Measurements from ENCODE around the gene PGM5. TPM values are rescaled to one million over a fixed set of nuclear protein-coding genes. Genes with fewer than 3 reads are reported as not detected.
"Not testable (repeated sequence)": the region's sequence is repeated elsewhere in the genome, so short reads cannot be mapped to it uniquely, and the experiment has no call there.

The PGM5 gene
- total and polyA plus RNA-seq, 12 donors = 27.3 to 244 (median 121) TPM

- H3K36me3 ChIP-seq (replicated peaks in 1 of 2); H3K27me3 ChIP-seq; H3K4me1 ChIP-seq (replicated peaks in 1 of 2); intact Hi-C loops (cut with DNase I); H3K27ac ChIP-seq; H3K4me3 ChIP-seq; H3K9me3 ChIP-seq (replicated peaks in 1 of 3); DNase-seq: not testable (repeated sequence)
- 63 to 83% (median 72%) methylated on average over 1 of the region's 1 CpG for WGBS, 4 donors
These were observed 24.3 kb upstream of the PGM5 start for GRCh38 chr9:68332122-68332521.

GRCh38 chr9:68335935-68336334, 20.5 kb upstream of the PGM5 start:
- intact Hi-C loops (cut with DNase I); H3K27ac ChIP-seq; H3K4me3 ChIP-seq; H3K4me1 ChIP-seq (replicated peaks in 1 of 2); H3K27me3 ChIP-seq; H3K36me3 ChIP-seq (replicated peaks in 1 of 2); DNase-seq; H3K9me3 ChIP-seq (replicated peaks in 1 of 3): not testable (repeated sequence)
- 78 to 93% (median 90%) methylated on average over 2 to 3 of the region's 3 CpGs; no CpG with 5 or more reads in 1 of the 4 donors for WGBS, 4 donors

- H3K36me3 ChIP-seq (replicated peaks in 1 of 2); H3K4me3 ChIP-seq; H3K27ac ChIP-seq; H3K27me3 ChIP-seq; H3K9me3 ChIP-seq (replicated peaks in 1 of 3); H3K4me1 ChIP-seq (replicated peaks in 1 of 2); intact Hi-C loops (cut with DNase I); DNase-seq: not testable (repeated sequence)
- 8 to 24% (median 17%) methylated on average over 1 to 5 of the region's 10 CpGs for WGBS, 4 donors
These were observed 19.6 kb upstream of the PGM5 start for GRCh38 chr9:68336639-68337339.

GRCh38 chr9:68338000-68338399, 18.4 kb upstream of the PGM5 start:
- H3K4me3 ChIP-seq; H3K4me1 ChIP-seq (replicated peaks in 1 of 2); H3K9me3 ChIP-seq (replicated peaks in 1 of 3); H3K27ac ChIP-seq; H3K36me3 ChIP-seq (replicated peaks in 1 of 2); DNase-seq; H3K27me3 ChIP-seq; intact Hi-C loops (cut with DNase I): not testable (repeated sequence)
- WGBS, 4 donors = 67 to 77% (median 73%) methylated on average over 5 to 7 of the region's 7 CpGs

DNA sequence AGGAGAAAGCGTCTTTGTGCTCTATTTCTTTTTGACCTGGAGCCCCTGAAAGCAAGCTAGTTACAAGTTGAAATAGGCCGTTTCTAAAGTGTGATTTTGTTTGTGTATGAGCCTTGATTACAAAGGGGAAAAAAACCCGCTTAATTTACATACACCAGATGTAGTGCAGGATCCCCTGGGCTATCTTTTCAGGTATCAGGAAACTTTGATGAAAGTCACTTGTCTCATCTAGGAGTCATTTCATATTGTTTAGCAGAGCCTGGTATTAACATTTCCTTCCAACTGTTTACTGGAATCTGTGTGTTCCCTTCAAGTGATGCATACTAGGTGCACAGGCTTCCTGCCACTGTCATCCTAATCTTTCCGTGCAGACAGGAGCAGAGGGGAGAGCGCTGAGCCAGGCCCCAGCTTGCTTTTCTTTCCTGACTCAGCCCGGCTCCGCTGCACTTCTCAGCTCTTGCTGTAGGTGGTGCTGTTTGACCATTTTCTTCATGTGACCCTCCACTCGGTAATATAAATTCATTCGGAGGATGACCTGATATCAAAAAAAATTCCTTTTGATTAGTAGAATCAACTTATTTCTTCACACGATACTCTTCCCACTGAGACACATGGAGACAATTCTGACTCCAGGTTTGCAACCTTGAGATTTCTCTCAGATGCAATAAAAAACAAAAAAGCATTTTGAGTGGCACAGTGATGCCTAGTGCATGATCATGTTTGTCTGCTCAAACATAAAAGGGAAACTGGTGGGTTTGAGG, 14.0 kb upstream of the PGM5 start:
- WGBS, 4 donors = 9 to 19% (median 13%) methylated on average over 4 to 6 of the region's 10 CpGs
- H3K4me3 ChIP-seq; H3K36me3 ChIP-seq (replicated peaks in 1 of 2); H3K4me1 ChIP-seq (replicated peaks in 1 of 2); DNase-seq; H3K9me3 ChIP-seq (replicated peaks in 1 of 3); H3K27me3 ChIP-seq; H3K27ac ChIP-seq; intact Hi-C loops (cut with DNase I): not testable (repeated sequence)
- TF ChIP-seq, protein P1, sequence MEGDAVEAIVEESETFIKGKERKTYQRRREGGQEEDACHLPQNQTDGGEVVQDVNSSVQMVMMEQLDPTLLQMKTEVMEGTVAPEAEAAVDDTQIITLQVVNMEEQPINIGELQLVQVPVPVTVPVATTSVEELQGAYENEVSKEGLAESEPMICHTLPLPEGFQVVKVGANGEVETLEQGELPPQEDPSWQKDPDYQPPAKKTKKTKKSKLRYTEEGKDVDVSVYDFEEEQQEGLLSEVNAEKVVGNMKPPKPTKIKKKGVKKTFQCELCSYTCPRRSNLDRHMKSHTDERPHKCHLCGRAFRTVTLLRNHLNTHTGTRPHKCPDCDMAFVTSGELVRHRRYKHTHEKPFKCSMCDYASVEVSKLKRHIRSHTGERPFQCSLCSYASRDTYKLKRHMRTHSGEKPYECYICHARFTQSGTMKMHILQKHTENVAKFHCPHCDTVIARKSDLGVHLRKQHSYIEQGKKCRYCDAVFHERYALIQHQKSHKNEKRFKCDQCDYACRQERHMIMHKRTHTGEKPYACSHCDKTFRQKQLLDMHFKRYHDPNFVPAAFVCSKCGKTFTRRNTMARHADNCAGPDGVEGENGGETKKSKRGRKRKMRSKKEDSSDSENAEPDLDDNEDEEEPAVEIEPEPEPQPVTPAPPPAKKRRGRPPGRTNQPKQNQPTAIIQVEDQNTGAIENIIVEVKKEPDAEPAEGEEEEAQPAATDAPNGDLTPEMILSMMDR (IDR thresholded peaks at IDR 0.05) = peak in 2 of 6 experiments; percentile 32 to 36

GRCh38 chr9:68343242-68343641, 13.2 kb upstream of the PGM5 start:
- H3K4me3 ChIP-seq; H3K36me3 ChIP-seq (replicated peaks in 1 of 2); intact Hi-C loops (cut with DNase I); H3K27ac ChIP-seq; DNase-seq; H3K9me3 ChIP-seq (replicated peaks in 1 of 3); H3K27me3 ChIP-seq; H3K4me1 ChIP-seq (replicated peaks in 1 of 2): not testable (repeated sequence)
- 72 to 75% (median 74%) methylated on average over 3 of the region's 4 CpGs for WGBS, 4 donors

DNA sequence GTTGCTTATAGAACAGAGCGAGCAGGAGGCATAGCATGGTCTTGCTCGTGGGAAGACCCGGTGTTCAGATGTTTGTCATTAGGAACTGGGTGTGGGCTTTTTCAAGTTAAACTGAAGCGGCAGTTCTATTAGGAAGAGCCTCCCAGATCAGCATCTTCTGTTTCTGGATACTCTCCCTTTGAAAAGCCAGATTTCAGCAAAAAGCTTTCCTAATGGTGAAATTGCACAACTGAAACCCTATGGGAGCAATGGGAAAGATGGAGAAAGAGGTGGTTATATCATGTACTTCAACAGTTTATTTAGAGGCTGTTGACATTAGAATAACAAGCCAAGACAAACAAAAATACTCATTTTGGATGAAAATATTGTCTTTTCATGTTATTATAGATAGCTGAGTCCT, 12.4 kb upstream of the PGM5 start:
- H3K36me3 ChIP-seq (replicated peaks in 1 of 2); H3K9me3 ChIP-seq (replicated peaks in 1 of 3); H3K4me1 ChIP-seq (replicated peaks in 1 of 2); H3K27ac ChIP-seq; DNase-seq; H3K27me3 ChIP-seq; H3K4me3 ChIP-seq; intact Hi-C loops (cut with DNase I): not testable (repeated sequence)
- 54 to 83% (median 70%) methylated on average over 3 to 4 of the region's 4 CpGs for WGBS, 4 donors

GRCh38 chr9:68351689-68352088, 4.7 kb upstream of the PGM5 start:
- intact Hi-C loops (cut with DNase I) = not testable (repeated sequence)
- 70 to 82% (median 78%) methylated on average over 4 of the region's 4 CpGs for WGBS, 4 donors

DNA sequence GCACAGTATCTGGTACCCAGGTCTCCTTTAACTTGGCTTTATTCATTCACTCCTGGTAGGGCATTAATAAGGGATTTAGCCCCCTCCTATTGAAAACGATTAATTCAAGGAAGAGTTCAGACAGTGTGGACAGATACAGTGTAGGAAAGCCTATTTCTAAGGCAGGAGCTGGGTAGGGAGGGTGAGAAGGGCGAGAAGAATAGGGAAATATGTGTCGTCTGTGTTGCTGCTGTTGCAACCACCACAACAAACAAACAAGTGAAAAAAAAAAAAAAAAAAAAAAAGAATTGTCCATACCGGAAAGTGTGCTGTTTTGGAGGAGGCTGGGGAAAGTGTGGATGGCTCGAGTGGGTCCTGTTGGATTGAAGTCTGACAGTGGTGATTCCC, 425 bp upstream of the PGM5 start:
- WGBS, 4 donors = 1 to 2% (median 2%) methylated on average over 4 to 5 of the region's 5 CpGs
- DNase-seq; H3K4me1 ChIP-seq (replicated peaks in 1 of 2); H3K9me3 ChIP-seq (replicated peaks in 1 of 3); H3K27me3 ChIP-seq; H3K36me3 ChIP-seq (replicated peaks in 1 of 2); intact Hi-C loops (cut with DNase I): not testable (repeated sequence)
- peak overlapping the region in 3 of 5 donors; percentile 68 to 92 (median 86) for H3K27ac ChIP-seq
- H3K4me3 ChIP-seq = peak overlapping the region in 2 of 4 donors; percentile 94 to 95

More at GRCh38 chr9:68351689-68352088, 4.7 kb upstream of the PGM5 start:
- H3K36me3 ChIP-seq (replicated peaks in 1 of 2); H3K27me3 ChIP-seq; H3K4me3 ChIP-seq; H3K4me1 ChIP-seq (replicated peaks in 1 of 2); H3K9me3 ChIP-seq (replicated peaks in 1 of 3); H3K27ac ChIP-seq; DNase-seq: not testable (repeated sequence)

- H3K4me1 ChIP-seq (replicated peaks in 1 of 2); intact Hi-C loops (cut with DNase I); H3K27me3 ChIP-seq; H3K9me3 ChIP-seq (replicated peaks in 1 of 3); H3K36me3 ChIP-seq (replicated peaks in 1 of 2): not testable (repeated sequence)
- WGBS, 4 donors = 0 to 12% (median 6%) methylated on average over 4 to 47 of the region's 57 CpGs
- Histone ChIP-seq H3K4me3 (peak overlapping the region in 3 of 4 donors; percentile 68 to 95 (median 94)), H3K27ac (peak overlapping the region in 4 of 5 donors; percentile 68 to 92 (median 82))
- peak in 3 of 7 donors; percentile 20 to 41 (median 30) for DNase-seq
These were observed 806 bp downstream of the PGM5 start for GRCh38 chr9:68357119-68357714.
